GM19238 (cell line): ENCODE measurements around the gene GBGT1.

ENCODE experiments used
- DNase-seq: peaks from one replicate; pipeline ENCODE4 v3.0.0; 2011; ENCODE audit warnings: low spot score; ENCODE audit not compliant: insufficient read length

The GBGT1 gene

DNA sequence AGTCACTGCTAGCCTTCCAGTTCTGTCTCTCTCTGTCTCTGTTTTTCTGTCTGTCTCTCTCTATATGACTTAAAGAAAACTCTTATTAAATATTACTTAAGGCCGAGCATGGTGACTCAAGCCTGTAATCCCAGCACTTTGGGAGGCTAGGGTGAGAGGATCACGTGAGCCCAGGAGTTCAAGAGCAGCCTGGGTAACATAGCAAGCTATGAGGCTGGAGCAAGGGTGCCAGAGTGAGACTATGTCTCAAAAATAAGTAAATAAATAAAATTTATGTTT is 1.7 kb upstream of the GBGT1 start:
- no peak for DNase-seq

DNA sequence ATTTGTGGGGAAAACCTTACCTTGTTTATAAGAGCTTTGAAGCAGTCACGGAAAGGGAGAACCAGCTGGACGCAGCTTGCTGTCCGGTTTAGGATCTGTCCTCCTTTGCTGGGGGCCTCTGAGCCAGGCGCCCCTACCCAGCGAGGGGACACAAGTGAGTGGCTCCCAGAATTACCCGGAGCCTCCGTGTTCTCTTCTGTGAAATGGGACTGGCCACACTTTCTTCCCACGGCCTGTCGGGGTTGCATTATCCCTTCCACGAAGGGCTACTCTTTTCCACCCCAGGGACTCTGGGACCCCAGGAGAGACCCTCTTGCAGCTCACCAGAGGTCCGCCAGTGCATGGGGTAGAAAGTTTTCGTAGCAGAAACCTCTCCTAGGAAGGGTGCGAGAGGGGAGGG is 477 bp upstream of the GBGT1 start:
- DNase-seq = no peak

DNA sequence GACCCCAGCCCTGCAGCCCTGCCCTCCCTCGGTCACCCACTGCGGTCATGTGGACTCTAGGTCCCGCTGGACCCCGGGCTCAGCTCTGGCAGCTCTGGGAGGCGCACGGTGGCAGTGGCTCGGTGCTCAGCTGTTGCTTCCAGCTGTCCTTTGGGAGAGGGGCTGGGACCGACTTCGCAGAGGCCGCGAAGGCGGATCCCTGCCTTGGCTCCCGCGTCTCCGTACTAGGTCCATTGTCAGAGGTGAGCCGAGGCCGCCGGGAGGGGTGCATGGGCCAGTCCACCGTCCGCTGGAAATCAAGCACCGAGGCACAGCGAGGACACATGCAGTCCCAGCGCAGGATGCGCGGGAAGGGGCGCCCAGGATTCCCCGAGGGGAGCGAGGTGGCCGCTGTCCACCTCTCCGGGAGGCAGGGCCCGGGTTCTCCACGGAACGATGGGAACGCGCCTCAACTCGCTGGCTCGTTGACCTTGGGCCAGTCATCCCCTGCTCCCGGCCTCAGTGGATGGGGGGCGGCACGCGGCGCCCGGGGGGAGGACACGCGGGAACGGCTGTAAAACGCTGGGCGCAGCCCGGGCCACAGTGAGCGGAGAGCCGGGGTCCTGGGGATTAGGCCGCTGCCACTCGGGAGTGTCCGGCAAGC is 732 bp downstream of the GBGT1 start:
- no peak for DNase-seq

DNA sequence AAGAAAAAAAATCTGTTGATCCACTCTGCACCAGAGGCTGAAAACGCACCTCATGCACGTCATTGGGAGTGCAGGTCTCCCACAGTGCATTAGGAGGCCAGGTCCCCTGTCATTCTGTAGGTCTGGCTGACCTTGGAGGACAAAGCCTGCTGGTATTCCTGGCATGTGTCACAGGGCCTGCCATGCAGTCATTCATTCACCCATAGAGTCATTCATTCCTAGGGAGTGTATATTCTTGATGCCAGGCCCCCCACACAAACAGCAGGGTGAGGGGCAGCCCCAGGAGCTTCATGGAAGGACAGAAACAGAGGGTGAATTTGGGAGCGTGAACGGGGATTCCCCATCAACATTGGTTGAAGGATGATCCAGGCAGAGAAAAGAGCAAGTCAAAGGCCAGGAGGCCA is 2.2 kb downstream of the GBGT1 start:
- DNase-seq = no peak

DNA sequence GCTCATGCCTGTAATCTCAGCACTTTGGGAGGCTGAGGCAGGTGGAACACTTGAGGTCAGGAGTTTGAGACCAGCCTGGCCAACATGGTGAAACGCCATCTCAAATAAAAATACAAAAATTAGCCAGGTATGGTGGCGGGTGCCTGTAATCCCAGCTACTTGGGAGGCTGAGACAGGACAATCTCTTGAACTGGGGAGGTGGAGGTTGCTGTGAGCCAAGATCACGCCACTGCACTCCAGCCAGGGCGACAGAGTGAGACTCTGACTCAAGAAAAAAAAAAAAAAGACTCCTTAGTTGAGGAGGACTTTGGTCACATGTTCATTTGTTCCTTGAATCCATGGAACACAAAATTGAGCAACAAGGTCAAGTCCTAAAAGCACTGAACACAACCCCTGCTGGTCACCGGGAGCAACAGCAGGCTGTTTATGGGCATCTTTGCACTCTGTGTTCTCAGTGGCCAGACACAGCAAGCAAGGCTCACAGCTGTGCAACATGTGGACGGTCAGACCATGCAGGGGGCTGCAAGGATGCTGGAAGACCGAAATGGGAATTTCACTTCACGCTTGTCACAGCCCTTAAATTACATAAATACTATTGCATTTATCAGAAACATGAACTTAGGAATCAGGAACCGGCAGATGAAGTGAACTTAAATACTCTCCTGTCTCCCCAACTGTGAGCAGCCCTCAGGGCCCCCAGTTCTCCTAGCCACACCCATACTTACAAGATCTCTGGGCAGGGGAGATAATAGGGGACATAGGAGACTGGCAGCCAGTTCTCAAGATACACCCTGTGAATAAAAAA is 2.8 kb downstream of the GBGT1 start:
- DNase-seq = peak; percentile 74

DNA sequence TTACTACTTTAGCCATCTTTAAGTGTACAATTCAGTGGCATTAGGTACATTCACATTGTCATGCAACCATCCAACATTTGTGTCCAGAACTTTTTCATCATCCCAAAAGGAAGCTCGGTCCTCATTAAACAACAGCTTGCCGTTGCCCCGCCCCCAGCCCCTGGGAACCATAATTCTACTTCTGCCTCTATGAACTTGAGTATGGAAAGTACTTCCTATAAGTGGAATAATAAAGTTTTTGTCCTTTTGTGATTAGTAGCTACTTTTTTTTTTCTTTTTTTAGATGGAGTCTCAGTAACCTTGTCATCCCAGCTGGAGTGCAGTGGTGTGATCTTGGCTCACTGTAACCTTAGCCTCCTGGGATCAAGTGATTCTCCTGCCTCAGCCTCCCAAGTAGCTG is 5.0 kb downstream of the GBGT1 start:
- no peak for DNase-seq

DNA sequence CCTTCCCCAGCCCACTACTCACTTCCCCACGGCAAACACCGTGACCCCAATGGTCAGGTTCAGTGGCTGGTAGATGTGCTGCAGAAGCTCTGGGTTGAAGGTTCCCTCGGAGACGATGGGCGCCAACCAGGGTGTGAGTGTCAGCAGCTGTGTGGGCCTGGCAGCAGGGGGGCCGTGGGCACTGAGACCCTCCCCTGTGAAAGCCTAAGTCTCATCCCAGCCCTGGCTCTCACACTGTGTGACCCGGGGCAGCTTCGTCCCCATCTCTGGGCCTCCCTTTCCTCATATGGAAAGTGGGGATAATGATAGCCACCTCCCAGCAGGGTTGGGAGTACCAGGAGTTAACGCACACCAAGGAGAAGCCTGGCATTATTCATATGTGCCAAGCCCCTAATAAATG is 8.6 kb downstream of the GBGT1 start:
- no peak for DNase-seq

DNA sequence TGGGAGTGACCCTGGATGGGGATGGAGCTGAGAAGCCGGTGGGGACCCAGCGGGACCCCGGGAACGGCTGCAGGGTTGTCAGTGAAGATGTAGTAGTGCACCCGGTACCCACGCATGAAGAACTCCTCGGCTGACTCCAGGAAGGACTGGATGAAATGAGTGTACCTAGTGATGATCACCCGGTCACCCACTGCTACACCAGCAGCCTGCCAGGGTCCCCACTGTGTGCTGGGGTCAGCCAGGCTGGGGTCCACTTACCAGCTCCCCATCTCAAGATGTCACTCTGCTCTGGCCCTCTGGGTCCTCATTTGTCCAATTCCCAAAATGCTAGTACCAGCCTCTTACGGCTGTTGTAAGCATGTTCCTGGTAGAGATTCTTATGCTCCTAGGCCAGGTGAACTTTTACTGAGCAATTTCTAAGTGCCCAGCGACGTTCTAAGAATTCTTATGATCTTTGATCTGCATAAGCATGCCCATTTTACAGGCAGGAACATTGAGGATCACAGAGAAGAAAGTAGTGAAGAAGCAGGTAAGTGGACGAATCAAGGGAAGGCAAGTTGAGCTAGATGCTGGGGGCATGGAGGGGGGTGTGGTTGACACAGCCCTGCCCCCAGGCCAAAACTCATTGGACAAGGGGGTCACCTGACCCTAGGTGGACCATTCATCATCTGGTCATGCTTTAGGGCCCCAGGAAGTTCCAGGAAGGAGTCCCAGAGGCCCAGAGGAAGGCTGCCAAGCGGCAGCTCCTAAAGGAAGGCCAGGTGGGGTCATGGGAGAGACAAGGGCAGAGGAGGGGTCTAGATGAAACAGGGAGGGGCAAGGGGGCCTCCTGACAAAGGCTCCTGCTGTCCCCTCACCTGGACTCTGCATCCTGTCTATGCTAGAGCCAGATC is 9.4 kb downstream of the GBGT1 start:
- no peak for DNase-seq

DNA sequence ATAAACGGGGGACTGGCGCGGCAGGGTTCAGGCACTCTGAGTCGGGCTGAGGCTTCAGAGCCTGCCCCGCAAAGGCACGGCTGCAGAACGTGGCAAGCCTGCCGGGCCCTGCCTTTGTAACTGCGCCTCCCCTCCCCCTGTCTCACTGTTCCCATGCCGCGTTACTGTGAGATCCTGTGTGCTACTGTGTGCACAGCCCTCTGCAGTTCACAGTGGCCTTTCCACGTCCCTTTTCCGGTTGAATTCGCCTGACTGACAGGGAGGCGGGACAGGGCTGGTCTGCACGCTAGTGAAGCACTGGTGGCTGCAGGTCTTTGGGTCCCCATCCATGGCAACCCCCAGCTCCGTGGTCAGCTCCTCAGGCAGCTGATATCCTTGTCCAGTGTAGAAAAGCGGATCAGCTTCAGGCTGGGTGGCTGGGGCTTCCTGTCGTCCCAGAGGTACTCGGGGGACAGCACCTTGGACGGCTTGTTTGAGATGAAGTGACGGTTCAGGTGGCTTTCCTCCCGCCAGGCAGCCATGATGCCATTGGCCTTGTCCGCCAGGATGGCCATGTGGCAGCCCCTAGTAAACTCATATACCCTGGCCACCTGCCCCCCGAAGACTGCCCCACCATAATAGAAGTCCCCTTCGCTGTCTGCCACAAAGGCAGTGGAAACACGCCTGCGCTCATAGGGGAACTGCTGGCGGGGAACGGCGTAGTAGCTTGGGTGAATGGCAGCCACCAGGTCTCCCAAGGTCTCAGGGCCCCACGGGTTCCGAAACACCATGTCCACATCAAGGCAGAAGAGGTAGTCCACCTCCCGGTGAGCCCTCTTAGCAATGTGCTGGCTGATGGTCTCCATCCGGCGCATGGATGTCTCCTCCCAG is 10.3 kb downstream of the GBGT1 start:
- DNase-seq = no peak

DNA sequence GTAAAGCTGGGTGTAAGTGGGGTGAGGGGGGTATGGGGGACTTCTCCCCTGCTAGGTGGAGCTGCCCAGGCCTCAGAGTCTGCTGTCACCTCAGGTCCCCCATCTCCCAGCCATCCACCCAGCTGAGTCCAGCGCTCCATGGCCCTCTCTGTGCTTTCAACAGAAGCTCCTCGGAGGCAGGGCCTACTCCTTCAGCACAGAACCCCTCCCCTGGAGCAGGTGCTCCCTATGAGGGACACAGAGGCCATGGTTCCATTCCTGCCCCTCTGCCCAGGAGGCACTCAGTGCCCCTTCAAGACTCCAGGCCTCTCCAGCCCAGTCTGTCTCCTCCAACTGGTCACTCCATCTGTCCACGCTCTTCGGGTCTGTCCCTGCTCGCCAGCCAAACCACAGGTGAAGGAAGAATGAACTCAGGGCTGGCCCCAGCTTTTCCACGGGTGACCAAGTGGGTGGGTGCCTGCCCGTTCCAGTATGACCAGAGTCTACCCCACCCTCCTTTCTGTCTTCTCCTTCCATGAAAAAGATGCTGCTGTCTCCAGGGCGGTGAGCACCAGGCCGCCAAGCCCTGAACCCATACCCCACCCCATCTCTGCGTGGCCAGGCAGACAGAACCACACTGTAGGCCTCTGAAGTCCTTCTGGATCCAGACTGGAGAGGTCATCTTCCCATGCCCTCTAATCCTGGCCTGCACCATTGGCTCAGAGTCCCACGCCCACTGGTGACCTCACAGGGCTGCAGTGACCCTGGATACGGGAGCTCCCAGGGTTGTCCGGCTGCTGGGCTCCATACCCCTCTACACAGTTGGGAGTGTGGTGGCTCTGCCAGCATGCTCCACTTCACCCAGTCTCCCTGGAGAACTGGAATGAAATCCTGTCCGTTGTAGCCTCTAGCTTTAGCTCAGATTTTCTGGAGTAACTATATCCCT is 11.9 kb downstream of the GBGT1 start:
- DNase-seq = no peak

DNA sequence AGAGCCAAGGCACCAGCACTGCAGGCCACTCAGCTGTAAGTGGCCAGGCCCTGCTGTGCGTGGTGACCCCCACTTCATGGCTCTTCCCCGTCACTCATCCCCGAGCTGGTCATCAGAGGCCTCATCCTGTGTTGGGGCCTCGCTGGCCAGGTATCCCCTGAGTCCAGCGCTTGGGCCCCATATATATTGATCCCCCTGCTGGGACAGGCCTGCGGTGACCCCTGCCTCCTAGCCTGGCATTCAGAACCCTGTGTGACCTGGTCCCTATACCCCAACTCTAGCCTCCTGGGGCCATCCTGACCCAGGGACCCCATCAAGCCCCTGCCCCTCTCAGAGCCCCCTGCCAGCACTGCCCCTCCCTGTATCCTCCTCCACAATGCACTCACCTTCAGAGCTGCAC is 12.7 kb downstream of the GBGT1 start:
- no peak for DNase-seq

DNA sequence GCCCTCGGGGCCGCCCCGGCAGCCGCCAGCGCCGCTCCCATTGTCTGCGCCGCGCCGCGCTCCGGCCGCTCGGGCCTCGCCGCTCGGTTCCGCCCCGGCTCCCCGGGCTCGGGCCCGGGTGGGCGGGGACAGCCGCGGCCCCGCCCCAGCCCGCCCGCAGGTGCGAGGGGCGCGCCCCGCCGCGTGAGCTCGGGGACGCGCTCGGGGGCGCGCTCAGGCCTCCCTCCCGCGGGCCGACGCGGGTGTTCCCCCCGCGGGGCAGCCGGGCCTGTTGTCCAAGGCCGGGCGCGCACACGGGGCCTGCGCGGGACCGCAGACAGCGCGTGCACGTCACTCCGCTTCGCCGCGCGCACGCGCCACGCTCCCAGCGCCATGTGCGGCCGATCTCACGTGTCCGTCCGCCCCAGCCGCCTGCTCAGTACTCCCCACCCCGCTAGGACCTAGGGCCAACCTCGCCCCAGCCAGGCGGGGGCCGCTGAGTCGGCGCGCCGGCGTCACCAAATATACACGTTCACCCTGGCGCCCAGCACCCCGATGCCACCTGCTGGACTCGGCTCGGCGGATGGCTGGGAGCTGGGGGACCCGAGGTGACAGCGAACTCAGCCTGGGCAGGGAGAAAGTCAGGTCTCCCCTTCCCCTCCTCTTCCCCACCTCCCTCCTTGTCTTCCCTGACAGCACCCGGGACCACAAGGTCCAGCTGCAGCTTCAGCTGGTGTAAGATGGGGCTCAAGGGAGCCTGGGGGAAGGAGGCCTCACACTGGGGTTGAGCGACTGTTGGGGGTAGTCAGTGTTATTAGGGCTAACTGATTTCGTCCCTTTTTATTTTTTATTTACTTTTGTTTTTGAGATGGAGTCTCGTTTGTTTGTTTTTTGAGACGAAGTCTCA is 14.3 kb downstream of the GBGT1 start:
- DNase-seq = peak; percentile 97

DNA sequence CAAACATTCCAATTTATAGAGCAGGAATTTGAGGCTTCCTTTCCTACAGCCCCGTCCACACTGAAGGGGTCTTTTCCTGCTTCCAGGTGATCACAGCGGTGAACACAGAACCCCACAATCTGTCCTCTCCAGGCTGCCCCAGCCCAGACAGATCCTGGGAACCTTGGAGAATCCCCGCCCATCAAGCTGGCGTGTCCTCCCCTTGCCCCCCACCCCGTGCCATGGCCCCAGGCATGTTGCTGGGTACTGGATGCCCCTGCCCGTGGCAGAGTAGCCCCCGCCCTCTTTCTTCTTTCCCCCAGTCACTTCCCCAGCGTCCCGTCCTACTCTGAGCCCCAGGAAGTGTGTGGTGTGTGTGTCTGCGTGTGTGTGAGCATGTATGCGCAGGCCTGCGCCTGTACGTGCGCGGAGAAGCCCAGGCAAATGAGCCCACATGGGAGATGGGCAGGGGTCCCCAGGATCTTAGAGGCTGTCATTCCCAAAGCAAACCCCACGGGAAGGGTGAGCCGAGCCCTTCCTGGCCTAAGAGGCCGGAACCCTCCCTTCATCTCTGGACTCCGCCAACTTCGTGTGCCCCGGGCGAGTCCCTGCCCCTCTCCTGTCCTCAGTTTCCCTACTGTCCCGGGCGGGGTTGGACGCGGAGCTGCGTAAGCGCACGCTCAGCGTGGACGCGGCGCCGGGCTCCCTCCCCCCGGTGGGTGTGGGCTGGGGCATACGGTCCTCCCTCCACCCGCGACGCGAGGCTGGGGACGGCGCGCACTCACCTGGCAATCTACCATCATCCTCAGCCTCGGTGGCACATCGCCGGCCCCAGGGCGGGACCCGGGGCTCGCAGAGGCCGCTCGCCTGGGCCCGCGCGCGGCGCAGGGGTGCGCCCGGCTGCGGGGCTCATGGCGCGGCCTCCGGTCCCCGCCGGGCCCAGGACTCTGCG is 15.2 kb downstream of the GBGT1 start:
- no peak for DNase-seq

DNA sequence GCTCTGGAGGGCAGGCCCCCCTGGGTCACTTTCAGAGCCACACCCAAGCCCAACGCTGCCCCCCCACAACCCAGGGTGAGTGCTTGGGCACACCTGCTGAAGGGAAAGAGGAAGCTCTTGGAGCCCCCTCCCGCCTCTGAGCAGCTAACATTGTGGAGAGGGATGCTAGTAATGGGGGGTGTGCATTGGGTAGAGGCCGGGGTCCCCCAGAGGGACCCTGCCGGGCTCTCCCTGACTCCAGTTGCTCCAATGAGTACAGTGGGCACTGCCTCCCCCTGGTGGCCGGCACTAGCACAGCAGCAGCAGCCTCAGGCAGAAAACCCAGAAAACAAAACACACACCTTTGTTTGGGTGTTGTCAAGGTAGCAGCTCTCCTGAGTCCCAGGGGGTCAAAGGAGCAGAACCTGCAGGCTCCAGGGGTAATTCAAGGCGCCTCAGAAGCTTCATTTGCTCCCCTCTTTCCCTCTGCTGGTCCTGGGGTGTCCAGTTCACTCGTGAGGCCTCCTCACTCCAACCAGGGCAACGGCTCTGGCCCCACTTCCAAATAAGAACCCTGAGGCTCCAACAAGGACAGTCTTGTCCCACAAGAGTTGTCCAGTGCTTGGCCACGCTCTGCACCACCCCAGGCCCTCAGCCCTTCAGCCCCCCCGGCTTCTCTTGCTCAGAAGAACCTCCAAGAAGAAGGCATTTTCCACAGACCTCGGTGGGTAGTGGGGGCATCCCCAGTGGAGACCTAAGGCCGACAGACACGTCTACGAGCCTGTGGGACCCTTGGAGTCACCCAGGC is 16.1 kb downstream of the GBGT1 start:
- DNase-seq = peak; percentile 80

DNA sequence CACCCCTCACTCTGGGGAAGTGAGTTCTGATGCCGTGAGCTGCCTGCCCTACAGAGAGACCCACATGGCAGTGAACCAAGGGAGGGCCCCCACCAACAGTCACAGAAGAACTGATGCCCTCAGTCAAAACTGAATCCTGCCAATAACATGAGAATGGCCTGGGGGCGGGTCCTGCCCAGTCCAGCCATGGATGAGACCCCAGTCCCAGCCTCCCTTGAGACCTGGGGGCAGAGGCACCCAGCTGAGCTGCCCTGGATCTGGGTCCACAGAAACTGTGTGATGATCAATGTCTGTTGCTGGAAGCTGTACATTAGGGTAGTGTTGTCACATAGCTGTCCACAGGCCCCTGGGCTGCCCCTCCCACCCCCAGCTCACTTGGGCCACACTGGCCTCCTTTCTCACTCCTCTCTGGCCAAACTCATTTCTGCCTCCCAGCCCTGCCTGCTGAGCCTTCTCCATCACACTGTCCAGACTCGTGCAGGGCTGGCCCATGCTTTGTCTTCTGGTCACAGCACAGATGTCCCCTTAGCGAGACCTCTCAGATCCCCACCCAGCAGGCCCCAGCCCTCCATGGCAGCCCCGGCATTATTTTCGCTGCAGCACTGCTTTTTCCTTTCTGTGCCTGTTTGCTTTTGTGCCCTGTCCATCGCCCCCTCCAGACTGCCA is 16.8 kb downstream of the GBGT1 start:
- DNase-seq = no peak

DNA sequence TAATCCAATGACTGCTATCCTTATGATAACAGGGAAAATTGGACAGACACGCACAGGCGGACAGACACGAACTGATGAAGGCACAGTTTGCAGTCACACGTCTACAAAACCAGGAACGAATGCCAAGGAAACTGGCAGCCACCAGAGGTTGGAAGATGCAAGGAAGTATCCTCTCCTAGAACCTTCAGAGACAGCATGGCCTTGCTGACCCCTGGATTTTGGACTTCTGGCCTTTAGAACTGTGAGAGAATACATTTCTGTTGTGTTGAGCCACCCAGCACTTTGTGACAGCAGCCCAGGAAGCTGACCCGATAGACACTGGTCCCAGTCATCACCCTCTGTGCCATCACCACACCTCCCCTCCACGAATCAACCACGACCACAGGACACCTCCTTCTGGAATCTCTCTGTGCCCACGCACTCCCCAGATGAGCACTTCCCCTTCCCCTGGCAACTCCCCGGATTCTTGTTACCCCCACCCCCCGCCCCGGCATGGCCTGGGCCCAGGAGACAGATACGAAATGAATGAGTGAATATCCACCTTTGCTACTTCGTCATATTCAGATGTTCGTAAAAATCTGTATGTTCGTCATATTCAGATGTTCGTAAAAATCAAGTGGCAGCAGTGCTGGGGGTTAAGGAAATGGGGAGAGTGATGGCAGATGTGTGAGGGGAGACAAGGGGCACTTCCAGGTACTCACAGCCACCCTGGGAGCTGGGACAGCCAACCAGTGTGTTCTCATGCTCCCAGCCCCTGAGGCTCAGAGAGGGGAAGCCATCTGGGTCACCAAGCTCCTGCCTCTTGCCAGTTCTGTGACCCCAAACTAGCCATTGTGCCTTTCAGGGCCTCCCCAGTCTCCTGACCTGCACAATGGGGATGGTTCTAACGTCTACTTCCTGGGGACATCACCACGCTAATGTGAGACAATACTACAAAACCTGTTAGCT is 18.5 kb downstream of the GBGT1 start:
- DNase-seq = no peak
